Keratinocyte (primary cell): ENCODE measurements around the gene KBTBD2. TPM values are rescaled to one million over a fixed set of nuclear protein-coding genes. Genes with fewer than 3 reads are reported as not detected.

Source experiments
- DNase-seq: peaks from one replicate; pipeline ENCODE4 v3.0.0-alpha.2; 2011; ENCODE audit warnings: low read depth, missing footprints, low spot score
- FAIRE-seq: peaks from 2 replicates; lab custom pipeline; 2011; peaks lifted over from hg19 to GRCh38; lab: Jason Lieb, UNC
- H2AFZ ChIP-seq: 2 replicates; pipeline ENCODE4 v1.6.0; 2012; ENCODE audit warnings: low read length, control low read depth, inconsistent platforms; ENCODE audit not compliant: control insufficient read depth
- H3K27ac ChIP-seq: 2 replicates; pipeline ENCODE4 v1.5.1; 2011; ENCODE audit warnings: low read length; ENCODE audit not compliant: control insufficient read depth, insufficient read depth
- H3K27me3 ChIP-seq: 3 replicates; pipeline ENCODE4 v1.6.0; 2011; ENCODE audit warnings: low read length; ENCODE audit not compliant: control insufficient read depth, insufficient read depth; ENCODE audit errors: extremely low read depth
- H3K36me3 ChIP-seq, 2 experiments: 2 replicates in 1 of 2; 3 replicates in 1 of 2; pipeline ENCODE4 v1.5.1; 2011; ENCODE audit warnings: low read length in 2 of 2, mild to moderate bottlenecking in 1 of 2; ENCODE audit not compliant: control insufficient read depth in 2 of 2, insufficient read depth in 2 of 2; ENCODE audit errors: extremely low read depth in 1 of 2
- H3K4me1 ChIP-seq: 3 replicates; pipeline ENCODE4 v1.5.1; 2011; ENCODE audit warnings: low read length; ENCODE audit not compliant: control insufficient read depth, insufficient read depth; ENCODE audit errors: extremely low read depth
- H3K4me2 ChIP-seq: 3 replicates; pipeline ENCODE4 v1.6.0; 2011; ENCODE audit warnings: low read depth, low read length; ENCODE audit not compliant: control insufficient read depth, insufficient read depth; ENCODE audit errors: extremely low read depth
- H3K4me3 ChIP-seq, 3 experiments: fragments of 200-600 bp in 1 of 3; sonication (generic) in 1 of 3; 2 replicates in 2 of 3; 3 replicates in 1 of 3; pipeline ENCODE4 v1.5.1; 2011 to 2016; ENCODE audit warnings: low read length in 3 of 3, mild to moderate bottlenecking in 3 of 3, control low read depth in 2 of 3, inconsistent platforms in 1 of 3, low read depth in 1 of 3, mixed read lengths in 1 of 3, mixed run types in 1 of 3, moderate library complexity in 1 of 3; ENCODE audit not compliant: control insufficient read depth in 2 of 3, insufficient read depth in 2 of 3; ENCODE audit errors: extremely low read depth in 1 of 3
- H3K79me2 ChIP-seq: 2 replicates; pipeline ENCODE4 v1.6.0; 2012; ENCODE audit warnings: low read length; ENCODE audit not compliant: control insufficient read depth, insufficient read depth
- H3K9ac ChIP-seq: 3 replicates; pipeline ENCODE4 v1.6.0; 2011; ENCODE audit warnings: low read length; ENCODE audit not compliant: control insufficient read depth, insufficient read depth; ENCODE audit errors: extremely low read depth
- H3K9me1 ChIP-seq: 3 replicates; pipeline ENCODE4 v1.6.0; 2011; ENCODE audit warnings: low read length; ENCODE audit not compliant: control insufficient read depth, insufficient read depth; ENCODE audit errors: extremely low read depth
- H3K9me3 ChIP-seq: 2 replicates; pipeline ENCODE4 v1.5.1; 2012; ENCODE audit warnings: low read depth, low read length; ENCODE audit not compliant: control insufficient read depth
- H4K20me1 ChIP-seq: 3 replicates; pipeline ENCODE4 v1.6.0; 2011; ENCODE audit warnings: low read length; ENCODE audit not compliant: control insufficient read depth, insufficient read depth; ENCODE audit errors: extremely low read depth
- CTCF ChIP-seq, 3 experiments: IDR thresholded peaks in 1 of 3; conservative IDR thresholded peaks in 1 of 3; optimal IDR thresholded peaks in 1 of 3; 2 replicates in 2 of 3; 3 replicates in 1 of 3; pipeline versions ENCODE3 to v1.5.1; 2011; ENCODE audit warnings: low read length in 3 of 3, mild to moderate bottlenecking in 3 of 3, moderate library complexity in 2 of 3, control low read depth in 1 of 3, inconsistent platforms in 1 of 3; ENCODE audit not compliant: insufficient read depth in 2 of 3; ENCODE audit errors: extremely low read depth in 1 of 3
- EZH2 ChIP-seq: IDR thresholded peaks from one replicate; pipeline ENCODE4 v1.6.1; 2012; ENCODE audit warnings: inconsistent platforms, mild to moderate bottlenecking, low read length, moderate library complexity
- dilution Hi-C: fragments of 300-500 bp; cut with MboI; formaldehyde crosslinking; loops from one replicate; pipeline ENCODE4 v1.7.0; 2020; ENCODE audit warnings: low sequenced_read_pairs; ENCODE audit not compliant: extremely low pct_ligation_motif_present
- polyA plus RNA-seq, 5 experiments: library from polyadenylated mRNA; depleted of rRNA in 3 of 5; stranded (reverse) in 3 of 5; stranded (forward) in 1 of 5; unstranded in 1 of 5; fragments of >200 nt; gene quantifications; 1 replicate in 1 of 5; 2 replicates in 3 of 5; 3 replicates in 1 of 5; pipeline versions ENCODE4 v1.2.1 to v1.2.3, GENCODE V29; 2011 to 2012; ENCODE audit warnings: missing spikeins in 2 of 5, low read depth in 1 of 5, low replicate concordance in 1 of 5

The KBTBD2 gene
- polyA plus RNA-seq, 1 donor (not counting 4 experiments of a cell fraction or from before 2014, with no cell fraction given): 28.2 TPM

DNA sequence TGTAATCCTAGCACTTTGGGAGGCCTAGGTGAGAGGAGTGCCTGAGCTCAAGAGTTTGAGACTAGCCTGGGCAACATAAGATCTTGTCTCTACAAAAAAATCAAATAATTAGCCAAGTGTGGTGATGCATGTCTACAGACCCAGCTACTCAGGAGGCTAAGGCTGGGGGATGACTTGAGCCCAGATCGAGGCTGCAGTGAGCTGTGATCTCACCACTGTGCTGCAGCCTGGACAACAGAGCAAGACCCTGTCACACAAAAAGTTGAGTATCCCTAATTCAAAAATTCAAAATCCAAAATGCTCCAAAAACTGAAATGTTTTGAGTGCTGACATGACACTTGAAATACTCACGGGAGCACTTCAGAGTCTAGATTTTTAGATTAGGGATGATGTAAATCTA, 19.1 kb downstream of the KBTBD2 start:
- DNase-seq (no peak), FAIRE-seq (no peak)
- Histone ChIP-seq H3K27ac (no peak overlapping the region), H3K4me3 (no peak overlapping the region), H3K4me2 (no peak overlapping the region), H3K9me1 (no peaks in the 10 kb centered on the region), H3K36me3 (peaks cover 15 to 16% of the 10 kb centered on the region in 2 experiments), H3K4me1 (no peaks in the 10 kb centered on the region), H3K9me3 (no peaks in the 10 kb centered on the region), H3K79me2 (peaks cover 9% of the 10 kb centered on the region), H3K27me3 (no peaks in the 10 kb centered on the region), H2AFZ (no peak overlapping the region), H3K9ac (no peak overlapping the region), H4K20me1 (no peaks in the 10 kb centered on the region)
- TF ChIP-seq EZH2 (no peak), CTCF (optimal IDR thresholded peaks at IDR 0.05 in 1 of 3, IDR thresholded peaks at IDR 0.05 in 1 of 3, conservative IDR thresholded peaks at IDR 0.05 in 1 of 3; ENCODE audit: extremely low read depth in 1 of 3, insufficient read depth in 2 of 3, low read length in 3 of 3) (no peak)
- dilution Hi-C loops: no loop called here

DNA sequence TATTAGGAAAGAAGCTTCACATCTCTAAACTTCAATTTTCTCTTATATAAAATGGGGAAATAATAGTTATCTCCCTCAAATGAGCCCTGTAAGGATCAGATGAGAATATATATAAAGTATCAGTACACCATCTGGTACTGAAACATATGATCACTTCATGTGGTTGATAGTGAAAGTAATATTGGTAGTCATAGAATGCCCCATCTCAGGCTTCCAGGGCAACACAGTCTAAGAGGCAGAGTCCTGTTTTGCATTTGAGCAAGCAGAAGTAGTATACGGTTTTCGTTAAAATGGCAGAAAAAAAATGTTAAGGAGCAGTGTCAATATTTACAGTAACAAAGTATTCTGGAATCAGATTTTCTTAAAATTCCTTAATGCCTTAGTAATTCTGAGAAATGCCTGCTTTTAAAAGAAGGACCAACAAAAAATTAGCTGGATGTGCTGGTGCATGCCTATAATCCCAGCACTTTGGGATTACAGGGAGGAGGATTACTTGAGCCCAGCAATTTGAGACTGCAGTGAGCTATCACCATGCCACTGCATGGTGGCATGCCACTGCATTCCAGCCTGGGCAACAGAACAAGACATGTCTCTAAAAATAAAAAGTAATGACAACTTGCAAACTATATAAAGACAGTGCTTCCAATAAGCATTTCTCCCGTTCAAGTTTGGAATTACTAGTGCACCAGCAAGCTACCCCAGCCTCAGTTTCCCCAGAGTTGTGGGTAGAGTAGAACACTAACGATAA, 19.8 kb downstream of the KBTBD2 start:
- TF ChIP-seq EZH2 (no peak), CTCF (optimal IDR thresholded peaks at IDR 0.05 in 1 of 3, IDR thresholded peaks at IDR 0.05 in 1 of 3, conservative IDR thresholded peaks at IDR 0.05 in 1 of 3; ENCODE audit: extremely low read depth in 1 of 3, insufficient read depth in 2 of 3, low read length in 3 of 3) (no peak)
- Histone ChIP-seq H3K9ac (no peak overlapping the region), H3K36me3 (peaks cover 15 to 16% of the 10 kb centered on the region in 2 experiments), H3K27me3 (no peaks in the 10 kb centered on the region), H2AFZ (no peak overlapping the region), H3K4me2 (no peak overlapping the region), H3K4me3 (no peak overlapping the region), H3K79me2 (peaks cover 7% of the 10 kb centered on the region), H4K20me1 (no peaks in the 10 kb centered on the region), H3K4me1 (no peaks in the 10 kb centered on the region), H3K9me1 (no peaks in the 10 kb centered on the region), H3K27ac (no peak overlapping the region), H3K9me3 (no peaks in the 10 kb centered on the region)
- DNase-seq (no peak), FAIRE-seq (no peak)
- dilution Hi-C loops: no loop called here
